Astrocyte of the cerebellum (primary cell): ENCODE measurements around the gene ADGRD2.

Experiments used
- DNase-seq: peaks from one replicate; pipeline ENCODE4 v3.0.0-alpha.2; 2011; ENCODE audit warnings: low read depth
- H3K4me3 ChIP-seq: 2 replicates; pipeline ENCODE4 v1.5.1; 2011; ENCODE audit warnings: mild to moderate bottlenecking, low read depth, low read length, moderate library complexity
- in situ Hi-C: cut with HindIII; loops from 2 replicates; pipeline ENCODE4 v1.10.0; 2017; ENCODE audit warnings: low sequenced_read_pairs
- TF ChIP-seq, protein P1 (sequence below): IDR thresholded peaks from 2 replicates; pipeline ENCODE4 v1.5.1; 2012; ENCODE audit warnings: low read length, low read depth, moderate library complexity, mild to moderate bottlenecking; ENCODE audit errors: missing control alignments

The ADGRD2 gene

DNA sequence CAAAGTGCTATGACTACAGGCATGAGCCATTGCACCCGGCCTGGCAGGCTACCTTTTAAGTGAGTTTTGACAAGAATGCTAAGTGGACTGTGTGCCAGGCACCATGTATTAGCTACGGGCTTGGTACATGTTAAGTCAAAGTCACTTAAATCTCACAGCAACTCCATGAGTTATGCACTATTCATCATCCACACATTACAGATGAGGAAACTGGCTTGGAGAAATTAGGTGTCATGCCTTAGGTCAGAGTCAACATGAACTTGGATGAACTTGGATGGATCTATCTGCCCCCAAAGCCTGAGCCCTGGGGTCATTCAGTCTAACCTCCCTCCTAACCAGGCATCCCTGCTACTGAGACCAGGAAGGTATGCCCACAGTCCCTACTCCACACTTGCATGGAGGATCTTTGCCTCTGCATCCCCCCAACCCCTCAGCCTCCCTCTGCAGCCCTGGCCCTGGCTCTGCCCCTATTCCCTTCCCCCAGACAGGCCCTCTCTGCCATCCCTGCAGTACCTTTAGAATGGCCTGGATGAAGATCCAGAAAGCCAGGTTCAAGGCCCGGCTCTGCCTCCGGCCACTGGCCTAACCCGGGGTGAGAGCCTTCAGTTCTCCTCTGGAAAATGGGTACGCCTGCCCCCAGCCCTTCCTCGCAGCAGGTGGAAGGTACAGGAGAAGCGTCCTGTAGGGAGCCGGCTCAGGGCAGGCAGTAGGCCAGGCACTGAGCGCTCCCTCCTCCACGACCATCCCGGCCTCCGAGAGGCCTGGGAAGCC is 685 bp upstream of the ADGRD2 start:
- TF ChIP-seq, protein P1, sequence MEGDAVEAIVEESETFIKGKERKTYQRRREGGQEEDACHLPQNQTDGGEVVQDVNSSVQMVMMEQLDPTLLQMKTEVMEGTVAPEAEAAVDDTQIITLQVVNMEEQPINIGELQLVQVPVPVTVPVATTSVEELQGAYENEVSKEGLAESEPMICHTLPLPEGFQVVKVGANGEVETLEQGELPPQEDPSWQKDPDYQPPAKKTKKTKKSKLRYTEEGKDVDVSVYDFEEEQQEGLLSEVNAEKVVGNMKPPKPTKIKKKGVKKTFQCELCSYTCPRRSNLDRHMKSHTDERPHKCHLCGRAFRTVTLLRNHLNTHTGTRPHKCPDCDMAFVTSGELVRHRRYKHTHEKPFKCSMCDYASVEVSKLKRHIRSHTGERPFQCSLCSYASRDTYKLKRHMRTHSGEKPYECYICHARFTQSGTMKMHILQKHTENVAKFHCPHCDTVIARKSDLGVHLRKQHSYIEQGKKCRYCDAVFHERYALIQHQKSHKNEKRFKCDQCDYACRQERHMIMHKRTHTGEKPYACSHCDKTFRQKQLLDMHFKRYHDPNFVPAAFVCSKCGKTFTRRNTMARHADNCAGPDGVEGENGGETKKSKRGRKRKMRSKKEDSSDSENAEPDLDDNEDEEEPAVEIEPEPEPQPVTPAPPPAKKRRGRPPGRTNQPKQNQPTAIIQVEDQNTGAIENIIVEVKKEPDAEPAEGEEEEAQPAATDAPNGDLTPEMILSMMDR = no peak
- H3K4me3 ChIP-seq = no peak overlapping the region
- DNase-seq = no peak
- in situ Hi-C loops = no loop called here

DNA sequence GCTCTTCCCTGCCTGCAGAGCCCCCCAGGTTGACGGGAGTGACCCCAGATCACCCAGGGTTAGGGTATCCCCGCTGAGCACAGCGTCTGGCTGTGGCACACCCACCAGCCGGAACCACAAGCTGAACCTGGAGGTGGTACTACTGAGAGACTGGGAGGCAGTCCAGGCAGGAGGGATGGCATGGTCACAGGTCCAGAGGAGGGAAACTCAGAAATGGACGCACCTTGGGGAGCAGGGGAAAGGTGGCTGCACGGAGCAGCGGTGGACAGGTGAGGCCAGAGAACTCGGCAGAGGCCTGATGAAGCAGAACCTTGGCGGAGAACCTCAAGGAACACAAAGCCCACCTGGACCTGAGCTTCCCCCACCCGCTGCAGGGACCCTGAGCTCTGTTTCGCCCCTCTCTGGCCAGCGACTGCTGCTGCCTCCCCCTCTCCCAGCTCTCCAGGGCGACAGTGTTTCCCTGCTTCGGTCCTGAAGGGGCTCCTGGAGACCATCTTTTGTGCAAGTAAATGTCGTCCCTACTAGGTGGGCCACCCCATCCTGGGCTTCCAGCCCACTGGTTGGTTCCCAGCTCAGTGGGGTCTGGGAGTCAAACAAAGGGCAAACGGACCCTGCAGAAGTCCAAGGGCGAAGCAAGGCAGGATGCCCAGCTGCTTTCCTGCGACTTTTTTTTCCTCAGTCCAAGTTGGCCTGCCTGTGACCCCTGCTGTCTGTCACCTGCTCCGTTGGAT is 845 bp downstream of the ADGRD2 start:
- H3K4me3 ChIP-seq = no peak overlapping the region
- in situ Hi-C loops = no loop called here
- DNase-seq = no peak
- TF ChIP-seq, protein P1 = no peak

DNA sequence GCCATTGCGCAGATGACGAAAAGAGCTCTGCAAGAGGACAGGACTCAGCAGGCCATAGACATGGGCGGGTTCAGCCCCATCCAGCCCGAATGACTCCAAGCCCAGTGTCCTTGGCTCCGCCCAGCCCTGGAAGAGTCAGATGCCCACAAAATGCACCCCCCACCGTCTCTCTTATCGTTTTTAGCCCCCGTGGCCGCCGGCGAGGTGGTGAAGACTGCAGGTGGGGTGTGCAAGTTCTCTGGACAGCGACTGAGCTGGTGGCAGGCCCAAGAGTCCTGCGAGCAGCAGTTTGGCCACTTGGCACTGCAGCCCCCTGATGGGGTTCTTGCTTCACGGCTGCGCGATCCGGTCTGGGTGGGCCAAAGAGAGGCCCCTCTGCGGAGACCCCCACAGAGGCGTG is 2.1 kb downstream of the ADGRD2 start:
- in situ Hi-C loops = no loop called here

DNA sequence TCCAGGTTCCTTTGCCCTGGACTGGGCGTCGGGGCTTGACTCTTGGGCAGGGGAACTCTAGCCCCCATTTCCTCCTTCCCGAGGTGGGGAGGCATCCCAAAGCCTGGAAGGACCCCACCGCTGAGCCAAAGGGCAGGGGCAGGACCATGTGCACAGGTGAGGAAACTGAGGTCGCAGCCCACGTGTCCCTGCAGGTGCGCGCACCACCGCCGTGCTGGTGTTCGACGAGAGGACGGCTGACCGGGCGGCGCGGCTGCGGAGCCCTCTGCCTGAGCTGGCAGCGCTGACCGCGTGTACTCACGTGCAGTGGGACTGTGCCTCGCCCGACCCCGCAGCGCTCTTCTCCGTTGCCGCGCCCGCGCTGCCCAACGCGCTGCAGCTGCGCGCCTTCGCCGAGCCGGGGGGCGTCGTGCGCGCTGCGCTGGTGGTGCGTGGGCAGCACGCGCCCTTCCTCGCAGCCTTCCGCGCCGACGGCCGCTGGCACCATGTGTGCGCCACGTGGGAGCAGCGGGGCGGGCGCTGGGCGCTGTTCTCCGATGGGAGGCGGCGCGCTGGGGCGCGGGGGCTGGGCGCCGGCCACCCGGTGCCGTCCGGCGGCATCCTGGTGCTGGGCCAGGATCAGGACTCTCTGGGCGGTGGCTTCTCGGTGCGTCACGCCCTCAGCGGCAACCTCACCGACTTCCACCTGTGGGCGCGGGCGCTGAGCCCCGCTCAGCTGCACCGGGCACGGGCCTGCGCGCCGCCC is 2.8 kb downstream of the ADGRD2 start:
- in situ Hi-C loops = no loop called here
- TF ChIP-seq, protein P1 = no peak
- H3K4me3 ChIP-seq = no peak overlapping the region
- DNase-seq = no peak

More for the DNA sequence above, 2.1 kb downstream of the ADGRD2 start:
- TF ChIP-seq, protein P1 = no peak
- H3K4me3 ChIP-seq = no peak overlapping the region
- no peak for DNase-seq

DNA sequence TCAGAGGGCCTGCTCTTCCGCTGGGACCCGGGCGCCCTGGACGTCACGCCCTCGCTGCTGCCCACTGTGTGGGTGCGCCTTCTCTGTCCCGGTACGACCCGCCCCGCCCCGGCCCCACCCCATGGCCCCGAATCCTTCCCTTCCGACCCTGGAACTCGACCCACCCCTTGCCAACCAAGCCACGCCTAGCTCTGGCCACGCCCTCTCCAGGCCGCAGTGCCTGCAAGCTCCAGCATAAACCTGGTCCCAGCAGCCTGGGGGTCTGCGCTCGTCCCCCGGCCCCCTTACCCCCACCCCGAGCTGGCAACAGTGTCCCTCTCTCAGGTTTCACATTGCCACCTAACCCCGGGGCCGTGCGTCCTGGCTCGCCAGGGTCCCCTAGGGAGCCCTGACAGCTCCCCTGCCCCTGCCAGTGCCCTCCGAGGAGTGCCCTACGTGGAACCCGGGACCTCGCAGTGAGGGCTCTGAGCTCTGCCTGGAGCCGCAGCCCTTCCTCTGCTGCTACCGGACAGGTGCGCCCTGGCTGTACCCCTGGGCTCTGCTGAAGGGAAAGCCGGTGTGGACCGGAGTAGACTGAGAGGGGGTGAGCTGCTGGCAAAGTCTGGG is 3.4 kb downstream of the ADGRD2 start:
- H3K4me3 ChIP-seq = no peak overlapping the region
- TF ChIP-seq, protein P1 = no peak
- no peak for DNase-seq
- in situ Hi-C loops = no loop called here

DNA sequence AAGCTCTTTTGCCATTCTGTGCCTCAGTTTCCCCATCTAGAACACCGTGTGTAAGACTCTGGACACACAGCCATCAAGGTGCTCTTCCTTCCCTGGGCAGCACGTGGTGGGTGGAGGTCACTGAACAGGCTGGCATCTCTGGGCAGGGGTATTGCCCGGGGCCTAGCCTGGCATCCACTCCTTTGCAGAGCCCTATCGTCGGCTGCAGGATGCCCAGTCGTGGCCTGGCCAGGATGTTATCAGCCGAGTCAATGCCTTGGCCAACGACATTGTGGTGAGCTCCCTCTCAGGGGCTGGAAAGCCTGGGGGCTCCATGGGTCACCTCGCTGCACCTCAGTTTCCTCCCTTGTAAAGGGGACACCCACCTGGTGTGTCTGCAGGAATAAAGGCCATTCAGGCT is 4.0 kb downstream of the ADGRD2 start:
- H3K4me3 ChIP-seq = no peak overlapping the region
- TF ChIP-seq, protein P1 = no peak
- in situ Hi-C loops = no loop called here
- DNase-seq = no peak
